ENCODE measurements around the gene UNC93A.

Gene UNC93A

DNA sequence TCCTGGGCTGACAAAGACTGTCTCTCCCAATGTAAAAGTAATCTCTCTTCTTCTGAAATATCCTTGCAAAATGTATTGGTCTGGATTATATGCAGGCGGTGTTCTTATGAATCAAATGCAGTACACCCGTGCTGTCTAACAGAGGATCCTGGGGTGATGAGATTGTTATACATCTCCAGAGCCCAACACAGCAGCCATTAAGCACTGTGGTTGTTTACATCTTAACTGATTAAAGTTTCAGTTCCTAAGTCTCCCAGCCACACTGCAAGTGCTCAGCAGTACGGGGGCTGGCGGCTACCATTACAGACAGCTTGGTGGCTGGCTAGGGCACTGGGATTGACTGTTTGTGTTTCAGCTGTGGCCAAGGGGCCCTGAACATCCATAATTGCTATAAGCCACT lies 7.0 kb downstream of the UNC93A start:
- no peak for DNase-seq (ENCODE audit: low spot score)
- in situ Hi-C loops (cut with MboI; ENCODE audit: low sequenced_read_pairs, unreplicated experiment) = no loop called here
- TF ChIP-seq, protein P1, sequence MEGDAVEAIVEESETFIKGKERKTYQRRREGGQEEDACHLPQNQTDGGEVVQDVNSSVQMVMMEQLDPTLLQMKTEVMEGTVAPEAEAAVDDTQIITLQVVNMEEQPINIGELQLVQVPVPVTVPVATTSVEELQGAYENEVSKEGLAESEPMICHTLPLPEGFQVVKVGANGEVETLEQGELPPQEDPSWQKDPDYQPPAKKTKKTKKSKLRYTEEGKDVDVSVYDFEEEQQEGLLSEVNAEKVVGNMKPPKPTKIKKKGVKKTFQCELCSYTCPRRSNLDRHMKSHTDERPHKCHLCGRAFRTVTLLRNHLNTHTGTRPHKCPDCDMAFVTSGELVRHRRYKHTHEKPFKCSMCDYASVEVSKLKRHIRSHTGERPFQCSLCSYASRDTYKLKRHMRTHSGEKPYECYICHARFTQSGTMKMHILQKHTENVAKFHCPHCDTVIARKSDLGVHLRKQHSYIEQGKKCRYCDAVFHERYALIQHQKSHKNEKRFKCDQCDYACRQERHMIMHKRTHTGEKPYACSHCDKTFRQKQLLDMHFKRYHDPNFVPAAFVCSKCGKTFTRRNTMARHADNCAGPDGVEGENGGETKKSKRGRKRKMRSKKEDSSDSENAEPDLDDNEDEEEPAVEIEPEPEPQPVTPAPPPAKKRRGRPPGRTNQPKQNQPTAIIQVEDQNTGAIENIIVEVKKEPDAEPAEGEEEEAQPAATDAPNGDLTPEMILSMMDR (IDR thresholded peaks at IDR 0.05; ENCODE audit: borderline replicate concordance, control extremely low read depth, extremely low read depth, insufficient read depth, missing control alignments) = no peak

GRCh38 chr6:167299641-167300308 lies 8.7 kb downstream of the UNC93A start:
- in situ Hi-C loops (cut with MboI; ENCODE audit: low sequenced_read_pairs, unreplicated experiment) = no loop called here
- DNase-seq (ENCODE audit: low spot score) = no peak
- TF ChIP-seq, protein P1 (IDR thresholded peaks at IDR 0.05; ENCODE audit: borderline replicate concordance, control extremely low read depth, extremely low read depth, insufficient read depth, missing control alignments) = no peak

DNA sequence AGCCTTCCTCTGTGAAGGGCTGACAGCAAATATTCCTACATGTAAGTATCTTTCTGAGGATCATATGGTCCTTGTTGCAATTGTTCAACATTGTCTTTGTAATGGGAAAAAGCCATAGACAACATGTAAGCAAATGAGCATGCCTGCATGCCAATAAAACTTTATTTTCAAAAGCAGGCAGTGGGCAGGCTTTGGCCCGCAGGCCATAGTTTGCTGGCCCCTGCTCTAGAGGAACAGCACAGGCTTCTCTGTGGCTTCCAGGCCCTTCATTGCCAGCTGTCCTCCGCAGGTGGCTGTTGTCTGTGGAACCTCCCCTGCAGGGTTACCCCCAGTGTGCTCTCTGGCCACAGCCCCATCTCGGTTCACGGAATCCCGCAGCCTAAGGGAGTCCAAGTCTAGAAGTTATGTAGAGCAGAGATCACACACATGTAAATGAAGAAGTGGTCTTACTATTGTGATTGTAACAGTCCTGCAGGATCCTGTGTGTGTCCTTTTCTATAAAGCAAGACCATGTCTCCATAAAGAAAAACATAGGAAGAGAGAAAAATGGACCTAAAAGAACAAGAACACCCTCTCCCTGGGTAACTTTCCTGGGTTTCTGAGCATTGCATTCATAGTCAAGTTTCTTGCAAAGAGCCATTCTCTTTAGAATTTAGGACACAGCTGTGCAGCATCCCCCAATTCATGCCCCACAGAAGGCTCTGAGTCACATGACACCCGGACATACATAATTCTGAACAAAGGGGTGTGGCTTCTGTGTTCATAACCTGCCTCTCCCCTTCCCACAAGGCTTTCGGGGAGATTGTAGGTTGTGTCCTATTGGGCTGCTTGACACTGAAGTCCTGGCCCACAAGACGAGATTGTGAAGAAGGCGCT lies 10.0 kb downstream of the UNC93A start:
- TF ChIP-seq, protein P1 (IDR thresholded peaks at IDR 0.05; ENCODE audit: borderline replicate concordance, control extremely low read depth, extremely low read depth, insufficient read depth, missing control alignments) = no peak
- in situ Hi-C loops (cut with MboI; ENCODE audit: low sequenced_read_pairs, unreplicated experiment) = no loop called here
- DNase-seq (ENCODE audit: low spot score) = no peak

- TF ChIP-seq, protein P1 (IDR thresholded peaks at IDR 0.05; ENCODE audit: borderline replicate concordance, control extremely low read depth, extremely low read depth, insufficient read depth, missing control alignments) = no peak
- no peak for DNase-seq (ENCODE audit: low spot score)
- in situ Hi-C loops (cut with MboI; ENCODE audit: low sequenced_read_pairs, unreplicated experiment) = no loop called here
Observed at GRCh38 chr6:167302074-167302473, 11.0 kb downstream of the UNC93A start.

DNA sequence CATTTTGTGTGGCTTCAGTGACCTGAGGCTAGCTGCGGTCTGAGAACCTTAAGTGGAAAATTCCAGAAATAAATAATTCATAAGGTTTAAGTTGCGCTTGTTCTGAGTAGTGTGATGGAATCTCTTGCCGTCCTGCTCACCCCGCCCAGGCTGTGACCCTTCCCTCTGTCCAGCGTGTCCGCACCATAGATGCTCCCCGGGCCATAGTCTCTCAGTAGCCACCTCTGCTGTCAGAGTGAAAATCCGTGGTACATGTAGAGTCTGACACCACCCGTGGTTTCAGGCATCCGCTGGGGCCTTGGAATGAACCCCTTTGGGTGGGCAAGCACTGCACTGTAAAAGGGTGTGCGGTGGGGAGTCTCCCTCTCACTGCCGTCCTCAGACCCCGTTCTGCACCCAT lies 11.7 kb downstream of the UNC93A start:
- DNase-seq (ENCODE audit: low spot score) = no peak
- TF ChIP-seq, protein P1 (IDR thresholded peaks at IDR 0.05; ENCODE audit: borderline replicate concordance, control extremely low read depth, extremely low read depth, insufficient read depth, missing control alignments) = no peak
- in situ Hi-C loops (cut with MboI; ENCODE audit: low sequenced_read_pairs, unreplicated experiment) = no loop called here

DNA sequence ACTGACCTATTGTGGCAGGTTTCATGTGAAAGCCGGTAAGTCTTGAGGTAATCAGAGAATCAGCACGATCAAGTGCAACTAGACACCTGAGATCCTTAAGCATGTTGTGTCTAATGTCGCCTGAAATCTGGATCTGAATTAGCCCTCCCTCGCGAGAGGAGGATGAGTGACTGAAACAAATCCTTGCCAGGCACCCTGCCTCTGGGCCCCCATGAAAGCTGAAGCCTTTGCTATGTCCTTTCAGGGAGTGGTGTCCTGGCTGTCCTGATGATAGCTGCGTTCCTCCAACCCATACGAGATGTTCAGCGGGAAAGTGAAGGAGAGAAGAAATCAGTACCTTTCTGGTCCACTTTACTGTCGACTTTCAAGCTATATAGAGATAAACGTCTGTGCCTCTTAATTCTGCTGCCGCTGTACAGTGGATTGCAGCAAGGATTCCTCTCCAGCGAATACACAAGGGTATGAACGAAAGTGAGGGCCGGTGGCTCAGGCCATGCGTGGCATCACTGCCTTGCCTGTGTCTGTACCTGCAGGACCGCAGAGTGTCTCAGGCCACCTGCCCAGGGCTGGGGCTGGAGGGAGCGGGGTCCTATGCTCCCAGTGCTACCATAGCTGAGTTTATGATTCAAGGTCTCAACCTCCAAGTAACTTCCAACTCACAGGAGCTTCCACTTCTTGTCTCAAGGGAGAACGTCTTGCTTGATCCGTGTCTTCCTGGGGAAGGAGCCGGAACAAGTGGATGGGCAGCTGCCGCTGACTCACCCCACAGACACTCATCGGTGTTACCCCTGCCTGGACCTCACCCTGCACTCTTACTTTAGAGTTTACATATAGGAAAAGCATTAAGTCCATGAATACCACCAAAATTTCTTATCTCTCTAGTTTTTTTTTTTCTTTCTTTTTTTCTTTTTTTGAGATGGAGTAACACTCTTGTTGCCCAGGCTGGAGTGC lies 12.8 kb downstream of the UNC93A start:
- TF ChIP-seq, protein P1 (IDR thresholded peaks at IDR 0.05; ENCODE audit: borderline replicate concordance, control extremely low read depth, extremely low read depth, insufficient read depth, missing control alignments) = no peak
- no peak for DNase-seq (ENCODE audit: low spot score)
- in situ Hi-C loops (cut with MboI; ENCODE audit: low sequenced_read_pairs, unreplicated experiment) = no loop called here

All from GM13976 (cell line).